GM12878 (cell line): Measurements from ENCODE around the gene PCBP1. TPM values are rescaled to one million over a fixed set of nuclear protein-coding genes. Genes with fewer than 3 reads are reported as not detected.

Experiments
- CBFB ChIP-seq: IDR thresholded peaks from 2 replicates; pipeline ENCODE4 v1.6.1; 2016; ENCODE audit warnings: antibody characterized with exemption, low read depth
- CUX1 ChIP-seq: IDR thresholded peaks from 2 replicates; pipeline ENCODE4 v1.6.1; 2012; ENCODE audit warnings: improper control_type of control experiment, low read depth, low read length; ENCODE audit not compliant: insufficient replicate concordance
- E2F8 ChIP-seq: fragments of 450-650 bp; IDR thresholded peaks from 2 replicates; pipeline ENCODE4 v1.6.1; 2018; ENCODE audit warnings: mild to moderate bottlenecking, low read depth, moderate library complexity; ENCODE audit not compliant: partially characterized antibody
- E4F1 ChIP-seq: fragments of 450-650 bp; IDR thresholded peaks from 2 replicates; pipeline ENCODE4 v1.6.1; 2018; ENCODE audit warnings: borderline replicate concordance, mild to moderate bottlenecking; ENCODE audit not compliant: partially characterized antibody
- EZH2 ChIP-seq: IDR thresholded peaks from 2 replicates; pipeline ENCODE4 v1.6.1; 2012; ENCODE audit warnings: low read depth, mild to moderate bottlenecking, control low read depth, inconsistent platforms, low read length, borderline replicate concordance; ENCODE audit not compliant: control insufficient read depth
- HCFC1 ChIP-seq: fragments of 150-350 bp; IDR thresholded peaks from 2 replicates; pipeline ENCODE4 v1.6.1; 2014; ENCODE audit warnings: low read length
- MXI1 ChIP-seq: fragments of 150-350 bp; IDR thresholded peaks from 2 replicates; pipeline ENCODE4 v1.6.1; 2011; ENCODE audit warnings: low read depth, mild to moderate bottlenecking, inconsistent platforms, low read length, improper control_type of control experiment
- NBN ChIP-seq: fragments of 450-650 bp; IDR thresholded peaks from 2 replicates; pipeline ENCODE4 v1.6.1; 2016
- NFYA ChIP-seq: IDR thresholded peaks from 2 replicates; pipeline ENCODE4 v1.6.1; 2011; ENCODE audit warnings: low read depth, mild to moderate bottlenecking, low read length, improper control_type of control experiment, borderline replicate concordance
- NFYB ChIP-seq: IDR thresholded peaks from 2 replicates; pipeline ENCODE4 v1.6.1; 2011; ENCODE audit warnings: low read depth, mild to moderate bottlenecking, low read length, improper control_type of control experiment, moderate library complexity; ENCODE audit not compliant: insufficient read depth
- RAD51 ChIP-seq: fragments of 450-650 bp; IDR thresholded peaks from 2 replicates; pipeline ENCODE4 v1.6.1; 2016; ENCODE audit warnings: moderate library complexity, mild to moderate bottlenecking, inconsistent platforms
- SMAD5 ChIP-seq: IDR thresholded peaks from 2 replicates; pipeline ENCODE4 v1.6.1; 2016; ENCODE audit warnings: antibody characterized with exemption, low read depth
- SPI1 ChIP-seq: IDR thresholded peaks from 2 replicates; pipeline ENCODE4 v1.6.1; 2011; ENCODE audit warnings: low read depth, mild to moderate bottlenecking, low read length, moderate library complexity, borderline replicate concordance; ENCODE audit not compliant: insufficient read depth
- SUZ12 ChIP-seq: fragments of 200-600 bp; sonication (generic); IDR thresholded peaks from one replicate; pipeline ENCODE4 v1.6.1; 2018; ENCODE audit warnings: antibody characterized with exemption, mild to moderate bottlenecking; ENCODE audit not compliant: unreplicated experiment
- TARDBP ChIP-seq: IDR thresholded peaks from 2 replicates; pipeline ENCODE4 v1.6.1; 2016; ENCODE audit warnings: borderline replicate concordance
- ZNF274 ChIP-seq: IDR thresholded peaks from one replicate; pipeline ENCODE4 v1.8.0; 2011; ENCODE audit not compliant: insufficient read length, insufficient read depth
- polyA plus RNA-seq, 11 experiments: library from polyadenylated mRNA; depleted of rRNA in 4 of 11; unstranded in 6 of 11; stranded (reverse) in 5 of 11; fragments of >200 nt; fragmentation: Nextera tagmentation in 4 of 11; fragmentation: Illumina TruSeq in 1 of 11; extraction: Ambion mirVana in 4 of 11; extraction: Trizol in 1 of 11; gene quantifications; 1 replicate in 1 of 11; 2 replicates in 10 of 11; pipeline versions ENCODE4 v1.2.1 to v1.2.3, GENCODE V29; 2011 to 2016; ENCODE audit warnings: inconsistent platforms in 2 of 11, missing spikeins in 2 of 11, low read depth in 1 of 11
- total RNA-seq, 4 experiments: library from RNA; depleted of rRNA in 3 of 4; stranded (reverse); fragments of >200 nt in 3 of 4; fragmentation: Illumina TruSeq in 1 of 4; extraction: Trizol in 1 of 4; gene quantifications; 2 replicates each; pipeline versions ENCODE4 v1.2.1 to v1.2.3, GENCODE V29; 2013 to 2021

PCBP1 gene
- total and polyA plus RNA-seq, 10 of the 15 experiments (the other 5 are each of a cell fraction or from before 2014, with no cell fraction given), result 24.4 to 494 (median 130) TPM

GRCh38 chr2:70086278-70086837 is 919 bp upstream of the PCBP1 start (continued):
- TF ChIP-seq NFYB (no peak), CBFB (no peak; the same call in none of the 2 replicates), TARDBP (no peak), E2F8 (no peak), RAD51 (no peak; the same call in 1 of the 2 replicates), ZNF274 (no peak), EZH2 (no peak), HCFC1 (no peak), E4F1 (peak; percentile 41), CUX1 (peak; percentile 3), SMAD5 (peak; percentile 15; the same call in 1 of the 2 replicates), NBN (peak; percentile 90; the same call in 1 of the 2 replicates), NFYA (no peak), MXI1 (no peak; the same call in 1 of the 2 replicates), SUZ12 (no peak), SPI1 (peak; percentile 77)
